Spleen (tissue), 7 donors: ENCODE data around the gene KIFAP3.

Experiments used
- POLR2A ChIP-seq, 3 donors: fragments of 450-650 bp; IDR thresholded peaks; one replicate each; pipeline ENCODE4 v1.5.1; 2017; ENCODE audit warnings: antibody characterized with exemption in 3 of 3, mild to moderate bottlenecking in 1 of 3
- POLR2AphosphoS5 ChIP-seq, 3 donors: sonication (generic); formaldehyde crosslinking; IDR thresholded peaks; one replicate each; pipeline ENCODE4 v1.5.1; 2017; ENCODE audit warnings: antibody characterized with exemption in 3 of 3
- TF ChIP-seq, protein P1 (sequence below), 11 experiments: fragments of 200-600 bp in 7 of 11; fragments of 450-650 bp in 4 of 11; sonication (generic) in 4 of 11; IDR thresholded peaks in 8 of 11; conservative IDR thresholded peaks in 3 of 11; 1 replicate in 7 of 11; 2 replicates in 4 of 11; pipeline versions ENCODE4 v1.4.0 to v1.8.0; 2016 to 2021; ENCODE audit warnings: antibody characterized with exemption in 11 of 11, inconsistent platforms in 4 of 11, mild to moderate bottlenecking in 1 of 11
- donor health status: DM: no; HTN: no; CAD: no; lungs with moderate emphysema.
- donor health status: DM: no; HTN: no; CAD: no.
- donor health status: DM: no; HTN: no; CAD: no.

DNA sequence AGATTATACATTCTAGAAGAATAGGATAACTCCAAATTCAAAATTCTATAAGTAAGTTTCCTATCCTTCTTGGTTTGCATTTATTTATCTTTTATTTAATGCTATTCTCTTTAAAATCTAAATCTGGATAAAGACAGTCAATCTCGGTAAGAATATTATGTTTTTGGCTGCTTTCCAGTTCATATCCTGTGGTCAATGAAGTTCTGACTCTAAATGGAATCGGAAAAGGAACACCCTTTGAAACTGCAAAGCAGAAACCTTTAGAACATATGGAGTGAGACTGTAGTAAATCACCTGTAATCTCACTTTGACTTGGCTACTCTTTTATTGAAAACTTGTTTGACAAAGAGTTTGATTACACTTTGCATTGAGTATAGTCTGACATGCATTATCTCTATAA lies 85.2 kb downstream of the KIFAP3 start:
- TF ChIP-seq POLR2A (IDR thresholded peaks at IDR 0.05) (no peak), POLR2AphosphoS5 (IDR thresholded peaks at IDR 0.05) (no peak)
- TF ChIP-seq, protein P1, sequence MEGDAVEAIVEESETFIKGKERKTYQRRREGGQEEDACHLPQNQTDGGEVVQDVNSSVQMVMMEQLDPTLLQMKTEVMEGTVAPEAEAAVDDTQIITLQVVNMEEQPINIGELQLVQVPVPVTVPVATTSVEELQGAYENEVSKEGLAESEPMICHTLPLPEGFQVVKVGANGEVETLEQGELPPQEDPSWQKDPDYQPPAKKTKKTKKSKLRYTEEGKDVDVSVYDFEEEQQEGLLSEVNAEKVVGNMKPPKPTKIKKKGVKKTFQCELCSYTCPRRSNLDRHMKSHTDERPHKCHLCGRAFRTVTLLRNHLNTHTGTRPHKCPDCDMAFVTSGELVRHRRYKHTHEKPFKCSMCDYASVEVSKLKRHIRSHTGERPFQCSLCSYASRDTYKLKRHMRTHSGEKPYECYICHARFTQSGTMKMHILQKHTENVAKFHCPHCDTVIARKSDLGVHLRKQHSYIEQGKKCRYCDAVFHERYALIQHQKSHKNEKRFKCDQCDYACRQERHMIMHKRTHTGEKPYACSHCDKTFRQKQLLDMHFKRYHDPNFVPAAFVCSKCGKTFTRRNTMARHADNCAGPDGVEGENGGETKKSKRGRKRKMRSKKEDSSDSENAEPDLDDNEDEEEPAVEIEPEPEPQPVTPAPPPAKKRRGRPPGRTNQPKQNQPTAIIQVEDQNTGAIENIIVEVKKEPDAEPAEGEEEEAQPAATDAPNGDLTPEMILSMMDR (IDR thresholded peaks at IDR 0.05 in 8 of 11, conservative IDR thresholded peaks at IDR 0.05 in 3 of 11), result no peak
